Peyer's patch (tissue), 4 donors: ENCODE results near the gene RDH13. TPM values are rescaled to one million over a fixed set of nuclear protein-coding genes. Genes with fewer than 3 reads are reported as not detected.
"Not testable (repeated sequence)": the region's sequence is repeated elsewhere in the genome, so short reads cannot be mapped to it uniquely, and the experiment has no call there.

Source experiments
- DNase-seq, 3 donors: peaks; one replicate each; pipeline ENCODE4 v3.0.0-alpha.2; 2017 to 2019
- H3K27ac ChIP-seq, 4 donors: fragments of 200-600 bp; sonication (generic); one replicate each; pipeline ENCODE4 v1.5.1; 2016 to 2019
- H3K27me3 ChIP-seq, 2 donors: fragments of 200-600 bp; sonication (generic); one replicate each; pipeline ENCODE4 v1.5.1; 2019
- H3K36me3 ChIP-seq, 3 donors: fragments of 200-600 bp; sonication (generic); one replicate each; pipeline ENCODE4 v1.5.1; 2016 to 2019
- H3K4me1 ChIP-seq, 4 donors: fragments of 200-600 bp; sonication (generic); one replicate each; pipeline ENCODE4 v1.5.1; 2016 to 2019
- H3K4me3 ChIP-seq, 4 donors: fragments of 200-600 bp; sonication (generic); 1 replicate in 3 of 4; 2 replicates in 1 of 4; pipeline ENCODE4 v1.5.1; 2016 to 2019; ENCODE audit warnings: mild to moderate bottlenecking in 1 of 4
- H3K9me3 ChIP-seq, 4 donors: fragments of 200-600 bp; sonication (generic); one replicate each; pipeline ENCODE4 v1.5.1; 2016 to 2019; ENCODE audit warnings: mild to moderate bottlenecking in 1 of 4
- CTCF ChIP-seq, 6 experiments: fragments of 450-650 bp in 4 of 6; fragments of 200-600 bp in 2 of 6; sonication (generic) in 1 of 6; IDR thresholded peaks; one replicate each; pipeline ENCODE4 v1.5.1; 2017 to 2019; ENCODE audit warnings: antibody characterized with exemption in 6 of 6, mild to moderate bottlenecking in 3 of 6, moderate library complexity in 1 of 6
- POLR2A ChIP-seq, 2 donors: fragments of 450-650 bp; IDR thresholded peaks; one replicate each; pipeline ENCODE4 v1.5.1; 2017; ENCODE audit warnings: antibody characterized with exemption in 2 of 2, mild to moderate bottlenecking in 2 of 2, moderate library complexity in 2 of 2
- total RNA-seq, 4 donors: library from RNA; depleted of rRNA; stranded (reverse); fragments of >200 nt; gene quantifications; one replicate each; pipeline ENCODE4 v1.1.0, GENCODE V29; 2016

Gene RDH13
- total RNA-seq, 4 donors from 2014 or later = 21.5 to 84.2 (median 49.0) TPM

DNA sequence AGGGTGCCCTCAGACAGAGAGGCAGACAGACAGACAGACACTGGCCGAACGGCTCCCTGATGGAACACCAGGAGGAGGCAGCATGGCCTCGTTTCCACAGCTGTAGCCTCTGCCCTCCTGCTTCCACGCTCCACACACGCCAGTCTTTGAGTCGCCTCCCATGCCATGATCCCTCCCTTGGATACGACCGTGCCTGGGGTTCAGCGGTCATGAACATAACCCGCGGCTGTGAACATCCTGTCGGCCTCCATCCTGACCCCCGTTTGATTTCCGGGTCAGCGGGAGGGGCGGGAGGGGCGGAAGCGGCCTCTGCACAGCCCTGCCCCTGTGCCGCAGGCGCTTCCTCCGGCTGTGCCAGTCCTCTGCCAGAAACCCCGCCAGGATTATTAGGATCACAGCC is 48.2 kb downstream of the RDH13 start:
- Histone ChIP-seq H3K36me3 (no peaks in the 10 kb centered on the region), H3K27ac (no peak overlapping the region), H3K27me3 (no peaks in the 10 kb centered on the region), H3K4me1 (no peaks in the 10 kb centered on the region), H3K4me3 (peak overlapping the region in 1 of 4 donors; percentile 6), H3K9me3 (no peaks in the 10 kb centered on the region)
- DNase-seq = no peak
- TF ChIP-seq POLR2A (IDR thresholded peaks at IDR 0.05) (no peak), CTCF (IDR thresholded peaks at IDR 0.05) (no peak)

- TF ChIP-seq CTCF (IDR thresholded peaks at IDR 0.05) (no peak), POLR2A (IDR thresholded peaks at IDR 0.05) (no peak)
- H3K4me3 ChIP-seq = no peak overlapping the region
- H3K9me3 ChIP-seq = no peaks in the 10 kb centered on the region
- H3K27me3 ChIP-seq = no peaks in the 10 kb centered on the region
- H3K27ac ChIP-seq = no peak overlapping the region
- no peaks in the 10 kb centered on the region for H3K36me3 ChIP-seq
- H3K4me1 ChIP-seq = no peaks in the 10 kb centered on the region
- DNase-seq = no peak
These were observed 49.4 kb downstream of the RDH13 start for GRCh38 chr19:55013596-55013995.

DNA sequence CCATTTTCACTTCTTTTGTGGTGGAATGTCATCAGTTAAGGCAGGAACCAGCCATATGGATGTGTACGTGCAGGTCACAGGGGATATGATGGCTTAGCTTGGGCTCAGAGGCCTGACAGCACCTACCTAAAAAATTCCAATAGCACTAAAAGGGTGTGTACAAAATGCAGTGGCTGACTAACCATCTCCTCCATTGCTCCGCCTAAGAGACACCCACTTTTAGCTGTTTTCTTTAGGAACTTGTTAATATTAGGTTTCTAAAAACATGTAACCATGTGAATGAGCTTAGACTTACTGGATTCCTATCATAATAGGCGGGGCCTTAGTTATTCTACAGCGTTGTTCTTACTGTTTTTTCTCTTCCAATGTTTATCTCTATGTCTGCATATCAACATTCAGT is 50.6 kb downstream of the RDH13 start:
- H3K4me1 ChIP-seq = no peaks in the 10 kb centered on the region
- no peaks in the 10 kb centered on the region for H3K9me3 ChIP-seq
- no peak overlapping the region for H3K4me3 ChIP-seq
- TF ChIP-seq POLR2A (IDR thresholded peaks at IDR 0.05) = no peak
- no peak for TF ChIP-seq CTCF (IDR thresholded peaks at IDR 0.05)
- H3K36me3 ChIP-seq = no peaks in the 10 kb centered on the region
- DNase-seq = no peak
- no peak overlapping the region for H3K27ac ChIP-seq
- H3K27me3 ChIP-seq = no peaks in the 10 kb centered on the region

DNA sequence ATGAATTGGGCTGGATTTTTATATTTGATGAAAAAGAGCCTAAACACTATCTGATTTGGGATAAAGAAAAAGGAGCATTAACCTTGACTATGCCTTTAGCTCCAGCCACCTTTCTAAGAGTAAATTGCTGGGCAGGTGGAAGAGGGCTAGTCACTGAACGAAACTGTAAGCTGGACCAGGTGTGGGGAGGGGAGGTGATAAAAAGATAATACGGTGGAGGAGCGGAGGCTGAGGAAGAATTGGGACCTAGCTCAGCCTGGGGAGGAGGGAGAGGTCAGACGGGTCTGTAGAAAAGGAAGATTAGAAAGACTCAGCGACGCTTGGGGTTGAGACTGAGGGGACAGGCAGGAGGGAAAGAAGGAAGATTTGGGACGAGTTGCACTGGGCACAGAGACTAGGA is 52.4 kb downstream of the RDH13 start:
- not testable (repeated sequence) for H3K9me3 ChIP-seq, H3K27me3 ChIP-seq, H3K4me3 ChIP-seq, DNase-seq, H3K4me1 ChIP-seq, H3K27ac ChIP-seq, H3K36me3 ChIP-seq

- not testable (repeated sequence) for H3K27ac ChIP-seq, DNase-seq, H3K36me3 ChIP-seq, H3K4me1 ChIP-seq, H3K9me3 ChIP-seq, H3K27me3 ChIP-seq, H3K4me3 ChIP-seq
These were observed 54.2 kb downstream of the RDH13 start for GRCh38 chr19:55008781-55009180.

DNA sequence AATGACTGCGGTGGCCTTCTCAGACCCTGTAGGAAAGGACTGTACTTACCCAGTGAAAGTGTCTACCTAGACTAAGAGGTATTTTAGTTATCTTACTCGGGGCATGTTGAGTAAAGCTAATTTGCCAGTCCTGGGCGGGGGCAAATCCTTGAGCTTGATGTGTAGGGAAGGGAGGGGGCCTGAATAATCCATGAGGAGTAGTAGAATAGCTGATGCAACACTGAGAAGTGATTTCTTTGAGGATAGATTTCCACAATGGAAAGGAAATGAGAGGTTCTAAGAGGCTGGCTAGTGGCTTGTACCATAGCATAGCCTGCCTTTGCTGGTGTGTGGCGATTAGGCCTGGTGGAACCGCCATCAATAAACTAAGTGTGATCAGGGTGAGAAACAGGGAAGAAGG is 54.8 kb downstream of the RDH13 start:
- H3K36me3 ChIP-seq, DNase-seq, H3K27me3 ChIP-seq, H3K27ac ChIP-seq, H3K9me3 ChIP-seq, H3K4me3 ChIP-seq, H3K4me1 ChIP-seq: not testable (repeated sequence)

DNA sequence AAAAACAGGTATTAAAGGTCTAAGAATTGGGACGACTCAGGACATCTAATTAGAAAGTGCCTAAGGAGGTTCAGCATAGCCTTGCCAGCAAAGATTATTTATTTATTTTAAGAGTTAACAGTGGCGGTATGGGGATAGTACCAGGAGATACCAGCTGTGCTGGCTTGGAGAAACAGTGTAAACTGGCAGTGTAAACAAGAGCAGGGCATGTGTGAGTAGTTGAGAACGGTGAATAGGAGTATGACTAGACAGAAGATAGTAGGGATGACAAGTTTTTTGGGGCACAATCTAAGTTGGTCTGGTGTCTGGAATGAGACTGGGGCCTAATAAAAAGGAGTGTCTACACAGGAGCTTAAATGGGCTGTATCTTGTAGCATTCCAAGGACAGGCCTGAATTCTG is 55.4 kb downstream of the RDH13 start:
- not testable (repeated sequence) for H3K9me3 ChIP-seq, H3K27me3 ChIP-seq, H3K36me3 ChIP-seq, H3K27ac ChIP-seq, DNase-seq, H3K4me3 ChIP-seq, H3K4me1 ChIP-seq

DNA sequence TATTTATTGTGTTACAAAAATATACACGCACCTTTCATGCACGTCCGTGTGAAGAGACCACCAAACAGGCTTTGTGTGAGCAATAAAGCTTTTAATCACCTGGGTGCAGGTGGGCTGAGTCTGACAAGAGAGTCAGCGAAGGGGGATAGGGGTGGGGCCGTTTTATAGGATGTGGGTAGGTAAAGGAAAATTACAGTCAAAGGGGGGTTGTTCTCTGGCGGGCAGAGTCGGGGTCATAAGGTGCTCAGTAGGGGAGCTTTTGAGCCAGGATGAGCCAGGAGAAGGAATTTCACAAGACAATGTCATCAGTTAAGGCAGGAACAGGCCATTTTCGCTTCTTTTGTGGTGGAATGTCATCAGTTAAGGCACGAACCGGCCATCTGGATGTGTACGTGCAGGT is 56.2 kb downstream of the RDH13 start:
- not testable (repeated sequence) for H3K9me3 ChIP-seq, DNase-seq, H3K4me1 ChIP-seq, H3K27me3 ChIP-seq, H3K36me3 ChIP-seq, H3K27ac ChIP-seq
- H3K4me3 ChIP-seq = peak overlapping the region in 1 of 4 donors; percentile 49
